Activated CD4-positive, alpha-beta T cell treated with anti-CD3 and anti-CD28 coated beads, Interleukin-2, amount 10 ng/mL, durations not matched to agents 7 days and 5 days (primary cell): ENCODE measurements around the gene NINJ2. TPM values are rescaled to one million over a fixed set of nuclear protein-coding genes. Genes with fewer than 3 reads are reported as not detected.
"Not testable (repeated sequence)": the region's sequence is repeated elsewhere in the genome, so short reads cannot be mapped to it uniquely, and the experiment has no call there.

ENCODE experiments used
- CTCF ChIA-PET: fragments of 350-600 bp; sonication (Branson Sonifier 250); formaldehyde crosslinking; loops from one replicate; lab custom pipeline; 2021; ENCODE audit warnings: antibody characterized with exemption; lab: Charles Lee
- POLR2A ChIA-PET: fragments of 350-600 bp; sonication (Branson Sonifier 250); formaldehyde crosslinking; loops from one replicate; lab custom pipeline; 2021; ENCODE audit warnings: antibody characterized with exemption; lab: Charles Lee
- DNase-seq: peaks from one replicate; pipeline ENCODE4 v3.0.0-alpha.2; 2020
- H3K27ac Mint-ChIP-seq: one replicate; pipeline ENCODE4 v1.8.0; 2021; ENCODE audit warnings: mild to moderate bottlenecking, moderate library complexity, mixed read lengths
- H3K27me3 Mint-ChIP-seq: one replicate; pipeline ENCODE4 v1.8.0; 2021; ENCODE audit warnings: mixed read lengths
- H3K36me3 Mint-ChIP-seq: one replicate; pipeline ENCODE4 v1.8.0; 2021; ENCODE audit warnings: low read depth, mixed read lengths
- H3K4me1 Mint-ChIP-seq: one replicate; pipeline ENCODE4 v1.8.0; 2021; ENCODE audit warnings: mixed read lengths
- H3K4me3 Mint-ChIP-seq: one replicate; pipeline ENCODE4 v1.8.0; 2021; ENCODE audit warnings: mild to moderate bottlenecking, moderate library complexity, mixed read lengths
- H3K9me3 Mint-ChIP-seq: one replicate; pipeline ENCODE4 v1.8.0; 2021; ENCODE audit warnings: mixed read lengths
- total RNA-seq, 2 experiments: library from RNA; stranded (reverse); gene quantifications; one replicate each; pipeline ENCODE4 v1.2.3, GENCODE V29; 2021

Gene NINJ2
- total RNA-seq, 2 experiments from 2014 or later, result 6.7 to 7.4 TPM

GRCh38 chr12:645563-646071 lies 17.6 kb downstream of the NINJ2 start:
- H3K36me3 Mint-ChIP-seq, result peaks cover 8% of the 10 kb centered on the region
- no peaks in the 10 kb centered on the region for H3K27me3 Mint-ChIP-seq
- DNase-seq, result no peak
- H3K27ac Mint-ChIP-seq, result no peak overlapping the region
- no peak overlapping the region for H3K4me3 Mint-ChIP-seq
- CTCF ChIA-PET, result interaction anchor here (1.0 to 2.7 kb wide), 8 partner anchors 13 to 193 kb away, joined by 3 to 8 read pairs (median 4); partner anchors contain the start of gene WNK1
- no peaks in the 10 kb centered on the region for H3K9me3 Mint-ChIP-seq
- H3K4me1 Mint-ChIP-seq, result peaks cover 44% of the 10 kb centered on the region
- POLR2A ChIA-PET, result no interaction called here

DNA sequence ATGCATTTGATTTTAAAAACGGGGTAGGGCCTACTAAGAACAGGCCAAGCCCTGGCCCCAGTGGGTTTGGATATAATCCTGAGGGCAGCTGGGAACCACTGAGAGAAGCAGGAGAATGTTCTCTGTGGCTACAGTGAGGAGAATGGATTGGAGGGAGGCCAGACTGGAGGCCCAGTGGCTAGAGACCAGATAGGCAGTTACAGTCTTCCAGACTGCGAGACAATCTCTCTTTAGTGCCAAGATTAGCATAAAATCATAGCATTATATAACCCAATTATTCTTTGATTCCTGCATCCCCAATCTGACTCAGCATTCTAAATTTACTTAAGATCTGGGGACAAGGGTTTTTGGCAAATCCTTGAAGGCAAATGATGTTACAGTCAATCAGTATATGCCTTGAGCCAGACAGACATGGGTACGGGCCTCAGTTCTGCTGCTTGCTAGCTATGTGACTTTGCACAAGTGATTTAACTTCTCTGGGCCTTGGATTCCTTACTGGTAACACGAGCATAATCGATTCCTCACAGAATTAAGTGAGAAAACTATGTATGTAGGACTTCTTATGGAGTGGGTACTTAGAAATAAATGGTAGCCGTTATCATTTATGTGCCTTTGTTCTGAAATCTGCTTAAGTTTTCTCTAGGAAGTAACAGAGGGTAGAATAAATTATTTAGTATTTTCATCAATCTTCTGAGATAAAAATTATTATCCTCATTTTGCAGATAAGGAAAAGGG lies 18.3 kb downstream of the NINJ2 start:
- no peak overlapping the region for H3K4me3 Mint-ChIP-seq
- POLR2A ChIA-PET, result no interaction called here
- CTCF ChIA-PET, result interaction anchor here (1.0 to 2.7 kb wide), 8 partner anchors 12 to 192 kb away, joined by 3 to 8 read pairs (median 4); partner anchors contain the start of gene WNK1
- H3K36me3 Mint-ChIP-seq, result peaks cover 9% of the 10 kb centered on the region
- no peaks in the 10 kb centered on the region for H3K9me3 Mint-ChIP-seq
- no peak overlapping the region for H3K27ac Mint-ChIP-seq
- peaks cover 49% of the 10 kb centered on the region for H3K4me1 Mint-ChIP-seq
- DNase-seq, result no peak
- H3K27me3 Mint-ChIP-seq, result no peaks in the 10 kb centered on the region

DNA sequence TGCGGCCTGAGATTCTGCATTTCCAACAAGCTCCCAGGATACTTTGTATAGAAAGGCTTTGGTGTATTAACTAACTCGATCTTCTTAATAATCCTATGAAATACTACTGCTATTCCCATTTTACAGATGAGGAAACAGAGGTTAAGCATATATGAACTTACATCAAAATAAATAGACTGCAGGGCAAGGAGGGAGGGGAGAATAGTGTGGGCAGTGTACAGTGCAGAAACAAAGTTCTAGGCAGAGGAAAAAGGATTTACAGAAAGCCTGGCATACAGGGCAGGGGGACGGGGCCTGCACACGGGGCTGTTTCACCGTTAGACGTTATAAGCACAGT lies 19.0 kb downstream of the NINJ2 start:
- peak overlapping the region; percentile 95 for H3K27ac Mint-ChIP-seq
- H3K36me3 Mint-ChIP-seq, result peaks cover 9% of the 10 kb centered on the region
- CTCF ChIA-PET, result interaction anchor here (1.5 to 2.2 kb wide), 4 partner anchors 12 to 107 kb away, joined by 3 to 18 read pairs (median 6); partner anchors contain the start of gene WNK1
- H3K9me3 Mint-ChIP-seq, result no peaks in the 10 kb centered on the region
- peak overlapping the region; percentile 80 for H3K4me3 Mint-ChIP-seq
- POLR2A ChIA-PET, result interaction anchor here (1.1 kb wide), 1 partner anchor 106 kb away, joined by 3 read pairs; no protein-coding TSS in a partner anchor
- no peaks in the 10 kb centered on the region for H3K27me3 Mint-ChIP-seq
- peaks cover 56% of the 10 kb centered on the region for H3K4me1 Mint-ChIP-seq
- DNase-seq, result no peak

DNA sequence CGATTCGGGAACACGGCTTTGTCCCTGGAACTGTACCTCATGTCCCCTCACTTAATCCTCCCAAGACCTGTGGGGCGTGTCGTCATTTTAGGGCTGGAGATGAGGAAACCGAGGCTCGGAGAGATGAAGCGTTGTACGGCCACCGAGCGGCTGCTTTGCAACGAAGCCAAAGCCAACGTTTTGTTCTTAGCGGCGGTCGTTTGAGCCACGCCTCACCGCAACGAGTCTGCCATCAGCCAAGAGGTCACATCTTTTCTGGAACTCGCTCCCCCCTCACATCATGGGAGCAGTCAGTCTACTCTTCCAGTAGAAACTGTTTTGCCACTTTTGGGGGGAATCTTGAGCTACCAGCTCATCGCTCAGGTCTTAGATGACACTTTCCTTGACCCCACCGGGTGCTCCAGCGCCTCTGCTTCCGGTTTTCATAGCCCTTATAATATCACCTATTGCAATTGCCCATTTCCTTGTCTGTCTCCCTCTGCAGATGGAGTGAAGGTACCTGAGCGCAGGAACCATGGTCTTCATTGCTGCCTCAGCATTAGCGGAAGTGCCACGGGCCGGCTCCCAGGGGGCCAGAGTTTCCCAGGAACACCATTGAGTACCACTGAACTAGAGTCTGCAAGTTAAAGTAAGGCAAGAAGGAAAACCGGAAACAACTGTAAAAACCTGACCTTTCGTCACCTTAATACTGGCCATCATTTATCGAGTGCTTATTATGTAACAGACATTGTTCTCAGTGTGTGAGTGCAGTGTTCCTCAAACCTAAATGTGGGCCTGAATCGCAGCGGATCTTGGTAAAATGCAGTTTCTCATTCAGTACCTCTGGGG lies 19.6 kb downstream of the NINJ2 start:
- Mint-ChIP-seq H3K4me3 (peak overlapping the region; percentile 80), H3K27me3 (no peaks in the 10 kb centered on the region), H3K4me1 (peaks cover 61% of the 10 kb centered on the region), H3K36me3 (peaks cover 9% of the 10 kb centered on the region), H3K27ac (peak overlapping the region; percentile 95), H3K9me3 (no peaks in the 10 kb centered on the region)
- no peak for DNase-seq
- ChIA-PET POLR2A (interaction anchor here (1.1 kb wide), 1 partner anchor 107 kb away, joined by 3 read pairs; no protein-coding TSS in a partner anchor), CTCF (interaction anchor here (1.0 to 2.2 kb wide), 9 partner anchors 8 to 111 kb away, joined by 3 to 18 read pairs (median 4); partner anchors contain the start of gene WNK1)

DNA sequence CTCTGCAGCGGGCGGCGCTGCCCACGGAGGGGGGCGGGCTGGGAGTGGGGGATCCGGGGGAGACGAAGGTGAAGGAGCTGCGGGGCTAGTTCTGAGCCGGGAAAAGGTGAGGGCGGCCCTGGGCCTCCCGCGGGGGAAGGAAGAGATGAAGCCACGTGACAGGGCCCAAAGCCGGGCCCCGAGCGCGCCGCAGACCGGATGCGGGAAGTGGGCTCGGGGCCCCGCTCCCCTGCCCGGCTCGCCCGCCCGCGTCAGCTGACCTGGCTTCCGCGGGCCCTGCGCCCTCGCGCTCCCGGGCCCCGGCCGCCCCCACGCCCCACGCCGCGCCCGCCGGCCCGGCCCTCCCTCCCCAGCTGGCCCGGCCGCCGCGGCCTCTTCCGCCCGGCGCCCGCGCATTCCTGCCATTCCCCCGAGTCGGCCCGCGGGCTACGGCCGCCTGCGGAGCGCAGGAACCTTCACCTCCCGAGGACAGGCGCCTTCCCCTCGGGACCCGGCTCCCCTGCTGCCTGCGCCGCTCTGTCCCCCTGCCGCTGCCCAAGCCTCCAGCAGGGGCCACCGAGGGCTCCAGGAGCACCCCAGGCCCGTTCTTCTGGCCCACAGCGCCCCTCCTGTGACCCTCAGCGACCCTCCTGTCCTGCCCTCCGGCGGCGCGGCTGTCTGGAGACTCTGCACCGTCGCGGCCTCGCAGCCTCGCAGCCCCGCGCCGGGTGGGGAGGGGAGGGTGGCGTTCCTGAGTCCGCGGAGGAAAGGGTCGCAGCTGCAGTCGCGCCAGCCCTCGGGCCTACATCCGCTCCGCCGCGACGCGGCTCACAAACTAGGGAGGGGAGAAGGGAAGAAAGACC lies 20.4 kb downstream of the NINJ2 start:
- ChIA-PET POLR2A (no interaction called here), CTCF (interaction anchor here (1.0 to 2.2 kb wide), 9 partner anchors 9 to 112 kb away, joined by 3 to 18 read pairs (median 4); partner anchors contain the start of gene WNK1)
- no peaks in the 10 kb centered on the region for H3K9me3 Mint-ChIP-seq
- H3K4me1 Mint-ChIP-seq, result peaks cover 65% of the 10 kb centered on the region
- H3K36me3 Mint-ChIP-seq, result peaks cover 9% of the 10 kb centered on the region
- peak overlapping the region; percentile 80 for H3K4me3 Mint-ChIP-seq
- peak overlapping the region; percentile 95 for H3K27ac Mint-ChIP-seq
- peak; percentile 79 for DNase-seq
- no peaks in the 10 kb centered on the region for H3K27me3 Mint-ChIP-seq

- not testable (repeated sequence) for H3K4me3 Mint-ChIP-seq, H3K36me3 Mint-ChIP-seq, DNase-seq, H3K9me3 Mint-ChIP-seq, H3K27me3 Mint-ChIP-seq, H3K27ac Mint-ChIP-seq
- ChIA-PET CTCF (interaction anchor here (0.8 kb wide), 1 partner anchor 66 kb away, joined by 4 read pairs; no protein-coding TSS in a partner anchor), POLR2A (interaction anchor here (1.0 kb wide), 1 partner anchor 65 kb away, joined by 3 read pairs; no protein-coding TSS in a partner anchor)
- peaks cover 66% of the 10 kb centered on the region for H3K4me1 Mint-ChIP-seq
Measured at GRCh38 chr12:641321-641720, 21.9 kb downstream of the NINJ2 start.

DNA sequence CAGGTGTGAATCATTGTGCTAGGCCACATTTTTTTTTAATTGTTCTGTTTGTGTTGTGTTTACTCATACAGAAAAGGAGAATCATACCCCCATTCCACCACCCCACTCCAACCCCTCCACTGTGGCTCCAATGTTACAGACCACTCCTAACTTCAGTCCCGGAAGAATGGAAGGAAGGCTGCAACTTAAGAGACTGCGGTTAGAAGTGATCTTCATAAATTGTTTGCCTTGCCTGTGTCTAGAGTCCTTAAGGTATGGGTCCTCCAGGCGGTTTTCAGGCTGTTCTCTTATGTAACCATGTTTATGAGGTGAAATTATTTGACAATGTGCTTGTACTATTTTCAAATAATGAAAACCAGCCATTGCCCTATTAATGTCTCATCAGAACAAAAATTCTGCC lies 22.5 kb downstream of the NINJ2 start:
- ChIA-PET POLR2A (no interaction called here), CTCF (interaction anchor here (1.3 kb wide), 1 partner anchor 26 kb away, joined by 4 read pairs; no protein-coding TSS in a partner anchor)
- no peaks in the 10 kb centered on the region for H3K9me3 Mint-ChIP-seq
- peak overlapping the region; percentile 31 for H3K27ac Mint-ChIP-seq
- peaks cover 9% of the 10 kb centered on the region for H3K36me3 Mint-ChIP-seq
- peaks cover 66% of the 10 kb centered on the region for H3K4me1 Mint-ChIP-seq
- no peak for DNase-seq
- no peaks in the 10 kb centered on the region for H3K27me3 Mint-ChIP-seq
- no peak overlapping the region for H3K4me3 Mint-ChIP-seq

- H3K4me1 Mint-ChIP-seq, result peaks cover 60% of the 10 kb centered on the region
- ChIA-PET POLR2A (no interaction called here), CTCF (interaction anchor here (1.3 kb wide), 3 partner anchors 21 to 64 kb away, joined by 3 to 4 read pairs (median 3); no protein-coding TSS in a partner anchor)
- no peak overlapping the region for H3K4me3 Mint-ChIP-seq
- no peaks in the 10 kb centered on the region for H3K27me3 Mint-ChIP-seq
- no peak for DNase-seq
- peaks cover 6% of the 10 kb centered on the region for H3K36me3 Mint-ChIP-seq
- no peak overlapping the region for H3K27ac Mint-ChIP-seq
- no peaks in the 10 kb centered on the region for H3K9me3 Mint-ChIP-seq
Measured at GRCh38 chr12:639988-640387, 23.3 kb downstream of the NINJ2 start.

- H3K27ac Mint-ChIP-seq, result peak overlapping the region; percentile 57
- H3K4me3 Mint-ChIP-seq, result no peak overlapping the region
- DNase-seq, result no peak
- H3K27me3 Mint-ChIP-seq, result no peaks in the 10 kb centered on the region
- peaks cover 6% of the 10 kb centered on the region for H3K36me3 Mint-ChIP-seq
- no peaks in the 10 kb centered on the region for H3K9me3 Mint-ChIP-seq
- ChIA-PET POLR2A (no interaction called here), CTCF (interaction anchor here (0.5 to 1.3 kb wide), 4 partner anchors 18 to 64 kb away, joined by 3 to 4 read pairs (median 3); no protein-coding TSS in a partner anchor)
- H3K4me1 Mint-ChIP-seq, result peaks cover 57% of the 10 kb centered on the region
Measured at GRCh38 chr12:639566-639965, 23.7 kb downstream of the NINJ2 start.

- ChIA-PET CTCF (interaction anchor here (0.5 to 1.3 kb wide), 3 partner anchors 18 to 63 kb away, joined by 3 read pairs; no protein-coding TSS in a partner anchor), POLR2A (no interaction called here)
- Mint-ChIP-seq H3K4me3 (no peak overlapping the region), H3K27me3 (no peaks in the 10 kb centered on the region), H3K27ac (peak overlapping the region; percentile 57), H3K4me1 (peaks cover 54% of the 10 kb centered on the region), H3K9me3 (no peaks in the 10 kb centered on the region), H3K36me3 (peaks cover 6% of the 10 kb centered on the region)
- no peak for DNase-seq
Measured at GRCh38 chr12:638953-639557, 24.2 kb downstream of the NINJ2 start.

DNA sequence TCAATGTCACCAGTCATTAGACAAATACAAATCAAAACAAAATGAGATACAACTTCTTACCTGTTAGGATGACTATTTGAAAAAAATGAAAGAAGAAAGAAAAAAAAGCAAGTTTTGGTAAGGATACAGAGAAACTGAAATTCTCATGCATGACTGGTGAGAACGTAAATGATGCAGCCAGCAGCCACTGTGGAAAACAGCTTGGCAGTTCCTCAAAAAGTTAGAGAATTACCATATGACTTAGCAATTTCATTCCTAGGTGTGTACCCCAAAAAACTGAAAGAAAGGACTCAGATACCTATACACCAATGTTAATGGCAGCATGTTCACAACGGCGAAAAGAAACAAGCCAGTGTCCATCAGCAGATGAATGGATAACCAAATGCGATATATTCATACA lies 26.6 kb downstream of the NINJ2 start:
- Mint-ChIP-seq H3K36me3 (peaks cover 16% of the 10 kb centered on the region), H3K4me1 (peaks cover 54% of the 10 kb centered on the region), H3K9me3 (no peaks in the 10 kb centered on the region), H3K27me3 (no peaks in the 10 kb centered on the region), H3K4me3 (no peak overlapping the region), H3K27ac (no peak overlapping the region)
- no peak for DNase-seq
- ChIA-PET POLR2A (no interaction called here), CTCF (interaction anchor here (0.6 kb wide), 2 partner anchors 27 to 1071 kb away, joined by 3 to 4 read pairs; no protein-coding TSS in a partner anchor)
